ENCODE measurements around the gene MAP3K8.

Gene MAP3K8

DNA sequence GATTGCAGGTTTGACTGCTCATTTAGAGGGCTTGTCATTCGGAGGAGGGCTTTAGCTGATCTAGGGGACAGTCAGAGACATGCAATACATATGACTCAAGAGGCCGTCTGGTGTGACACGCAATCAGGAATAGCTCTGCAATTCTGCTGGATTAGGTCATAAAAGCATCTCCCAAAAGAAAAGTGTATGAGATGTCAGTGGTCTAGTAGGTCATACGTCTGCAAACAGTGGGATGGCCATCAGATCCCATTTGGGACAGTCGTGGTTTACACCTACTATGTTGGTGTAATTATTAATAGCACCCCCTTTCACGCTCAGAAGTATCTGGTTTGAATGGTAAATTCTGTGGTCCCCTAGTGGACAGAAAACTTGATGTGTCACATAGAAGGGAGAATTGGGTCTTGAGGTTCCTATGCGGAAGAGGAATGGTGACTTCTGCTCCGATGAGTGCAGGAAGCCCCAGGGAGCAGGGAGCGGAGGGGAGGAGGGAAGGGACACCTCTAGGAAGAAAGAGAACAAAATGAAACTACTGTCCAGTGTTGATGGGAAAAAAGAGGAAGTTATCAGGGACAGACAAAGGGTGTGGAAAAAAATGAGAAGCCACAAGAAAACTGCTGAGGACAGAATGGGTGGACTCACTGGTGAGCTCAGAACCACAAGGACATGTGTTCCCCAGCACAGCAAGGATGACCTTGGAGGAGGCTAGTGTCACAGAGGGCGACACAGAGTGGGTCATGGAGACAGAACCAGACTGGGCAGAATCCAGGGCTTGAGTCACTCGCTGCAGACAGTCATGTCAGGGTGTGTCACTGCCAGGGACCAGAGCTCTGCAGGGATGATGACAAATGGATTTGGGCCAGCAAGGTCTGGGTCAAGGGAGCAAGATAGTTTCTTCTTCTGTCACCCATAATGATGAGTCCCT, 59.9 kb downstream of the MAP3K8 start:
- DNase-seq, result no peak

DNA sequence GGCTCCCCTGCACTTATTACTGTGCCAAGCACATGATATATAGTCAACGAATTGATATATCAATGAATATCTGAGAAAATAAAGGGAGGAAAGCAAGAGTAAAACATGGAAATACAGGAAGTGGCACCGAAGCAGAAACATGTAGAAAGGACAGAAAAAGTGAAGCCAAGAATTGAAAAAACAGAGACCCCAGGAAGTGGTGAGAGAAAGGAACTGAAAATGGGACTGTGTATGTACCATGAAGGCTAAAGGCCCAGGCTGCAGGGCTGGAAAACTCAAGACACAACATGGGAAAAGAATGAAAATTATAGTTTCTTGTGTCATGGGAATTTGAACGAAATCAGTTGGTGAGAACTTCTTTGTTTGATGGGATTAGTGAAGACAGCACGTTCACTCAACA, 60.6 kb downstream of the MAP3K8 start:
- DNase-seq, result no peak

DNA sequence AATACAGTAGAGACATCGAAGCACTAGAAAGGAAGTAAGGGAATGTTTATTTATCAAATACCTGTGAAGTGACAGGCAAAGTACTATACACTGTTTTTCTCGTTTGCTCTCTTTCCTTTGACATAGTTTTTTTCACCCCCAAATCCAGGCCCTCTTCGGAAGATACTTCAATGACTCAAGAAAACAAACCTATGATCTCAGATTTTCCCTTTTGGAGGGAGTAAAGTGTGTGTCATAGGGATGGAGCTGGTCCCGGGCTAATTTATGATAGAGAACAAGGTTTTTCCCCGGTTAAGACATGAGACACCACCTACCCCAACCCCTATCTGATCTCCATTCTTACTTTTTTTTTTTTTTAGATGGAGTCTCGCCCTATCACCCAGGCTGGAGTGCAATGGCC, 61.7 kb downstream of the MAP3K8 start:
- no peak for DNase-seq

GRCh38 chr10:30499816-30500215, 65.8 kb downstream of the MAP3K8 start:
- DNase-seq, result no peak

- no peak for DNase-seq
Observed at GRCh38 chr10:30500534-30500933, 66.5 kb downstream of the MAP3K8 start.

DNA sequence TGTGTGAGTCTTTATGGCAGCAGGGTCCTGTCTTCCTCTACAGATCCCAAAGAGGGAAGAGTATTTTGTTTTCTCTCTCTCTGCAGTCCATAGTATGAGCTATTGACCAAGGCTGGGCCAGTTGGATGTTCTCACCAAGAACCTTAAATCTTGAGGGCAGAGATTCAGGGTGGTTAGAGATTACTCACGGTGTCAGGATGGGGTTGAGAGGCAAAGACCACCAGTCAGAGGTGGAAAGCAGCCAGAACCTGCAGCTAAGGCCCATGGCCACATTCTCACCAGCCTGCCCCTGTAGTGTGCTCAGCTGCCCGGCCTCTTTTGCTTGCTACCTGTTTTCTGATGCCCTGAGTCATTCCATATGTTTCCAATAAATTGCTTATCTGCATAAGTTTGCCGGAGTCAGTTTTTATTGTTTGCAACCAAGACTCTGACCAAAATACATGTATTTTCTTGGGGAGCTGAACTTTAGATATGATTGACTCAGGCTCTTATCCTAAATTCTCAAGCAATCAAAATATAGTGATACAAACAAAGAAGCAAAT, 67.0 kb downstream of the MAP3K8 start:
- DNase-seq, result no peak

DNA sequence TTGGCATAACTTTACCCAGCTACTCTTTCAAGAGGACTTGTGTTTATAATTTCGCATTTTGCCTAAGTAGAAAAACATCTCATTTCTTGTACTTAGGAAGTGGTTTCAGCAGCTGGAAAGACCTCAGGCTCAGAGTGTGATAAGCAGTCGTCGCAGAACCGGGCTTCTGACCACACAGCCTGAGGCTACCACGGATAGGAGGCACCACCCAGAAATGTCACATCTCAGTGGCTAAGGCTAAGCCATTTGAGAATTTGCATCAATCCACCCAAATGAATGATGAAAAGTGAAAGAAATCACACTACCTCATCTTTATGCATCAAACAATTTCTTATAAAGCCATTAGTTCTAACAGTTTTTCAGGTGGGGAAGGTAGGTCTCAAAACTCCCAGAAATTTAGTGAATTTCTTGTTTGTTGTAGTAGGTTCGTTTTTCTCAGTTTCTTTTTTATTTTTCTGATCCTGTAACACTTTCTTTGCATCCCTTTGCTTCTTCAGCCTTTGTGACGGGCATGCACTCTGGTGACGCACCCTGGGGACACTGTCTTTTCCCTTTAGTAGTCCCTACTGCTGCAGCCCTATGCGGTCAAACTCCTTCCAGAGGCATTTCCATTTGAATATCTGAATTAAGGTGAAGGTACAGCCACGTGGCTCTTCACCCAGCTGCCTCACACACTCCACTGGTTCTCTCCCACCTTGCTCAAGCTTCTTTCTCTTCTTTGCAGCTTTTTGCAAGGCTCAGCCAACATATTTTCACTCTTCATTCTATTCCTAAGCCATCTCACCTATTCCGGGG, 68.5 kb downstream of the MAP3K8 start:
- DNase-seq, result no peak

DNA sequence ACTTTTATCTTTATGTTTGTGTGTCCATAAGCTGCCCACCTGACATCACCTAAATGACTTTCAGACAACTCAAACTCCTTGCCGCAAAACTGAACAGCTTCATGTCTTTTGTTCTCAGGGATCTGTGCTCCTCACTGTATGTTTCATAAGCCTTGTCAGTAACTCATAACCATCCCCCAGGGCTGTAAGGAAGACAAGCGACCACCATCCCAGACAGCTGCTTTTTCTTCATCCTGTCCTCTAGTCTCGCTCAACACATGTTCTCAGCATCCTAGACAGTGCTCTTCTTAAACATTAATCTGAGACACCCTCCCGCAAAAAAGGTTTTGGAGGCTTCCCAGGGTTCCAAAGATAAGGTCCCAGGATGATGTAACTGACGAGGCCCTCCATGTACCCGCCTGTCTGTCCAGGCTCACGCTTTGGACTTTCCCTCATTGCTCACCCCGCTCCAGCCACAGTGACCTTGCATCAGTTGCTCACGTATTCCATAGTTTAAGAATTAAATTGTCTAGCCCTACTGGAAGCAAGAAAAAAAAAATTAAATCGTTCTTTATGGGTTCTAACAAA, 69.8 kb downstream of the MAP3K8 start:
- DNase-seq, result no peak

GRCh38 chr10:30505543-30506298, 71.7 kb downstream of the MAP3K8 start:
- DNase-seq, result no peak

DNA sequence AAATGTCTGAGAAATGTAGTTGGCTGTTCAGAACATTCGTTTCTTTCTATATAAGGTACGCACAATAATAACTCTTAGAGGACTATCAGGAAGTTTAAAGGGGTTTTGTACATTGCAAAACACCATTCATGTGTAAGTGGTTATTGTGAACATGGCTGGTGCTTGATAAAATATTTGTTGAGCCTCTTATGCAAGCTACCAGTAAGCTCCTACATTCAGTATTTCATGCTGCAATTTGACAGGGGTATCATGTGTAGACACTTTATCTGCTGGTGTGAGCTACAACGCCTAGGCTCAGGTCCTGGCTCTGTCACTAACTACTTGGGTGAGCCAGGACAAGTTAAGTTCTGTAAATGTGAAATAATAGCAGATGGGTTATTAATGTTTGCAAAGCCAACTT, 75.5 kb downstream of the MAP3K8 start:
- DNase-seq, result no peak

DNA sequence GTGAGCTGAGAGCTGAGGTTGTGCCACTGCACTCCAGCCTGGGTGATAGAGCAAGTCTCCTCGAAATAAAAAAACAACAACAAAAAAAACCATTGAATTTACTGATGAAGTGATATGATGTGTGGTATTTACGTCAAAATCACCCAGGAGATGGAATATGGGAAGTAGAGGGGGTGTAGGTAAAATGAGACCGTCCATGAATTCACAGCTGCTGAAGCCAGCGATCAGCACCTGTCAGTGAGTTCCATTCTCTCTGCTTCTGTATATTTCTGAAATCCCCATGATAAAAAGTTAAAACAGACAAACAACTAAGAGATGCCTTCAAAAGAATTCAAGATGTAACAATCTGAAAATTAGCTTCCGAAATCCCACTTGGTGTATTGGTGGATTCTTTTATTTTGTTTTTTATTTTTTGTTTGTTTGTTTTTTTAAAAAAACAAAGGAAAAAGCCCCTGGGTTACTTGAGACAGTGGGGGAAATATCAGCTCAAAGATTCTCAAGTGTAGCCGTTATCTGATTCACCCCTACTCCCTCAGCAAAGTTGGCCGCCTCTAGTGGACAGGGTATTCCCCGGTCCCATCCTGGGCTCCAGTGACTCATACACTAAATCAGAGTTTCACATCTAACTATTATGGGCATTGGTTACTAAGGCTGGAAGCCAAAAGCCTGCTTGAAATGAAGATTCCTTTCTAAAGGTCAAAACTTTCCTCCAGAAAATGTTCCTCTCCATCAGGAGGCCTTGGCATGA, 76.4 kb downstream of the MAP3K8 start:
- no peak for DNase-seq

GRCh38 chr10:30510932-30511700, 77.1 kb downstream of the MAP3K8 start:
- DNase-seq, result no peak

All from NCI-H748 treated with DMSO at 0.1 percent for 48 hours (cell line).